ENCODE results near the gene ITGAE.

Gene ITGAE

GRCh38 chr17:3688852-3689261 lies 112.1 kb downstream of the ITGAE start:
- TF ChIP-seq CTCF (conservative IDR thresholded peaks at IDR 0.05; ENCODE audit: low read depth, low read length): no peak
- no peak overlapping the region for H3K4me3 ChIP-seq (ENCODE audit: low read depth, low read length)
- no peak for DNase-seq (ENCODE audit: low read depth)

GRCh38 chr17:3688027-3688553 lies 112.9 kb downstream of the ITGAE start:
- no peak for DNase-seq (ENCODE audit: low read depth)

GRCh38 chr17:3685174-3685573 lies 115.8 kb downstream of the ITGAE start:
- no peak for DNase-seq (ENCODE audit: low read depth)
- no peak overlapping the region for H3K4me3 ChIP-seq (ENCODE audit: low read depth, low read length)
- no peak for TF ChIP-seq CTCF (conservative IDR thresholded peaks at IDR 0.05; ENCODE audit: low read depth, low read length)

More at GRCh38 chr17:3688027-3688553, 112.9 kb downstream of the ITGAE start:
- no peak for TF ChIP-seq CTCF (conservative IDR thresholded peaks at IDR 0.05; ENCODE audit: low read depth, low read length)
- H3K4me3 ChIP-seq (ENCODE audit: low read depth, low read length): no peak overlapping the region

- no peak for DNase-seq (ENCODE audit: low read depth)
- peak; percentile 96 for TF ChIP-seq CTCF (conservative IDR thresholded peaks at IDR 0.05; ENCODE audit: low read depth, low read length)
These were observed 117.9 kb downstream of the ITGAE start for GRCh38 chr17:3683054-3683511.

GRCh38 chr17:3682033-3682432 lies 119.0 kb downstream of the ITGAE start:
- H3K4me3 ChIP-seq (ENCODE audit: low read depth, low read length): no peak overlapping the region
- TF ChIP-seq CTCF (conservative IDR thresholded peaks at IDR 0.05; ENCODE audit: low read depth, low read length): no peak
- no peak for DNase-seq (ENCODE audit: low read depth)

More at GRCh38 chr17:3683054-3683511, 117.9 kb downstream of the ITGAE start:
- no peak overlapping the region for H3K4me3 ChIP-seq (ENCODE audit: low read depth, low read length)

GRCh38 chr17:3681565-3681964 lies 119.4 kb downstream of the ITGAE start:
- no peak overlapping the region for H3K4me3 ChIP-seq (ENCODE audit: low read depth, low read length)
- no peak for DNase-seq (ENCODE audit: low read depth)
- no peak for TF ChIP-seq CTCF (conservative IDR thresholded peaks at IDR 0.05; ENCODE audit: low read depth, low read length)

GRCh38 chr17:3681057-3681456 lies 119.9 kb downstream of the ITGAE start:
- no peak for TF ChIP-seq CTCF (conservative IDR thresholded peaks at IDR 0.05; ENCODE audit: low read depth, low read length)
- DNase-seq (ENCODE audit: low read depth): no peak
- no peak overlapping the region for H3K4me3 ChIP-seq (ENCODE audit: low read depth, low read length)

Data from choroid plexus epithelial cell (primary cell).